ENCODE measurements around the gene CXXC5.

CXXC5 gene

DNA sequence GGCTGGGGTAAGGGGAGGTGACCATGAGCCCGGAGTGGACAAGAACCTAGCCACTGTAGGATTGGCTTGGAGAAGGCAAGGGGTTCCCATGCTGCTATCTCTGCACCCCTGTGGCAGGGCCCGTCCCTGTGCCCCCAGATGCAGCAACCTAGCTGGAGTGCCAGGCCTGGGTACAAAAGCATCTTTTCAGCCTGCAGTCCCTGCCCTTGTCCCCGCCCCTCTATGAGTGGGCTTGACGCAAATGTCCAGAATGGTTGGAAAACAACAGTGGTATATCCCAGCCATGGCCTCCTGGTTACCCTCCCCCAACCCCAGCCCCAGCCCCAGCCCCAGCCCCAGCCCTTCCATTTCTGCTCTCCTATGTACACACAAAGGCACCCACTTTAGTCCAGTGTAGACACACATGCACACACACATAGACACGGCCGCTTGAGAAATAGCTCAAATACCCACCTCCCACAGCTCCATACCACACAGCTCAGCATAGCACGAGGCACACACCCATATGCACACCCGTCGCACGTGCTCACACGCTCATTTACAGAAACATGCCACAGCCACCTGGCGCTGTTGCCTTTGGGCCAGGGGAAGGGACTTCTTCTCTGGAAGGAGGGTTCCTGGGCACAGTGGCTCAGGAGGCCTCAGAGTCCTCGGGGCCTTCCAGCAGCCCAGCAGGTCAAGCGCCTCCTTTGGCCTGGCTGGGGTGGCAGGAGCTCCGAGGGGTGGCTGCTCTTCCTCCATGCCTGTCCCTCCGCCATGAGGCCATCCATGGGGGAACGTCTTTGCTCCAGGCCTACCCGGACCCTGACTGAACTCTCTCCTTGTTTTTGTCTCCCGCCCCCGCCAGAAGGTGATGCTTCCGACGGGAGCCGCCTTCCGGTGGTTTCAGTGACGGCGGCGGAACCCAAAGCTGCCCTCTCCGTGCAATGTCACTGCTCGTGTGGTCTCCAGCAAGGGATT lies 34.1 kb downstream of the CXXC5 start:
- no peak for DNase-seq (ENCODE audit: low spot score)

DNA sequence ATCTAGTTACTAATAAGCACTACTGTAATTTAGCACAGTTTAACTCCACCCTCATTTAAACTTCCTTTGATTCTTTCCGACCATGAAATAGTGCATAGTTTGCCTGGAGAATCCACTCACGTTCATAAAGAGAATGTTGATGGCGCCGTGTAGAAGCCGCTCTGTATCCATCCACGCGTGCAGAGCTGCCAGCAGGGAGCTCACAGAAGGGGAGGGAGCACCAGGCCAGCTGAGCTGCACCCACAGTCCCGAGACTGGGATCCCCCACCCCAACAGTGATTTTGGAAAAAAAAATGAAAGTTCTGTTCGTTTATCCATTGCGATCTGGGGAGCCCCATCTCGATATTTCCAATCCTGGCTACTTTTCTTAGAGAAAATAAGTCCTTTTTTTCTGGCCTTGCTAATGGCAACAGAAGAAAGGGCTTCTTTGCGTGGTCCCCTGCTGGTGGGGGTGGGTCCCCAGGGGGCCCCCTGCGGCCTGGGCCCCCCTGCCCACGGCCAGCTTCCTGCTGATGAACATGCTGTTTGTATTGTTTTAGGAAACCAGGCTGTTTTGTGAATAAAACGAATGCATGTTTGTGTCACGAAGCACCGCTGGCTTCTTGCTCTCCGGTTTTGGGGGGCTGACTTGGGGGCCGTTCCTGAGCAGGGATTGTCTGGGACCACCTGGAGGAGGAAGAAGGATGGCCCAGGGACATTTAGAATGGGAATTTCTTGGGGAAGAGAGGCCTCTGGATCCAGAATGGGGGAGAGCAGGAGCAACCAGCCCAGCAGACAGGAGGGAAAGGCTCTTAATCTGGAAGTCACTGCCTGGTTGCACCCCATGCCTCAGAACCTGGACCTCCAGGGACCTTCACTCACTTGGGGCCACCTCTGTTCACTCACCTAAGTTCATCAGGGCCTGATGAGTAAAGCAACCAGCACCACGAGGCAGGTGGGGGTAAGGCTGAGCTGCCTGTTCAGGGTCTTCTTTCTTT lies 35.4 kb downstream of the CXXC5 start:
- DNase-seq (ENCODE audit: low spot score), result no peak

GRCh38 chr5:139684350-139684880 lies 36.3 kb downstream of the CXXC5 start:
- no peak for DNase-seq (ENCODE audit: low spot score)

GRCh38 chr5:139684881-139685749 lies 37.0 kb downstream of the CXXC5 start:
- DNase-seq (ENCODE audit: low spot score), result peak; percentile 83

DNA sequence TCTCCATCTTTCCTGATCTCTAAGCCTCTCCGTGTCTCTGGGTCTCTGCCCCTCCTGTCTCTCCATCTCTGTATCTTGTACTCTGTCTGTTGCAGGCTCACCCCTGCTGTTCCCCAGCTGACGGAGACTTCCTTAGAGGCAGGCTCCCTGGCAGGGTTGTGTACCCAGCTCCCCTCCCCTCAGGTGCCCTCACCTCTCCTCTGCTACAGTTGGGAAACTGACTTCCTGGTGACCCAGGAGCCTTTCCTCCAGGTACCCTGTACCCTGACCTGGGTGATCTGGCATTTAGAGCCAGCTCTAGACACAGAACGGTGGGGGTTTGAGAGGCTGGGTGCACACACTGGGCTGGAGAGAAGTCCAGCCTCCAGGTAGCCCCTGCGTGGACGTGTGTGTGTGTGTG lies 37.7 kb downstream of the CXXC5 start:
- no peak for DNase-seq (ENCODE audit: low spot score)

DNA sequence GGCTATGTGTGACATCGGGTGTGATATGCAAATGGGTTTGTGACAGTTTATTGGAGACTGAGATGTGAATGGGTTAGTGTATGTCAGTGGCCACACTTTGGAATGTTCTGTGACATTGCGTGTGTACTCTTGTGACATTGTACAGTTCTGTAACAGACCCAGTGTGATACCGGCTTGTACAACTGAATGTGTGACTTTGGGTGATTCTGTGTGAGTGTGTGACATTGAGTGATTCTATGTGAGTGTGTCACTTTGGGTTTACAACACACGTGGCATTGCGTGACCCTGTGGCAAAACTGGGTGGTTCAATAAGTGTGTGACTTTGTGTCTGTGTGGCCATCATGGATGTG lies 38.2 kb downstream of the CXXC5 start:
- no peak for DNase-seq (ENCODE audit: low spot score)

DNA sequence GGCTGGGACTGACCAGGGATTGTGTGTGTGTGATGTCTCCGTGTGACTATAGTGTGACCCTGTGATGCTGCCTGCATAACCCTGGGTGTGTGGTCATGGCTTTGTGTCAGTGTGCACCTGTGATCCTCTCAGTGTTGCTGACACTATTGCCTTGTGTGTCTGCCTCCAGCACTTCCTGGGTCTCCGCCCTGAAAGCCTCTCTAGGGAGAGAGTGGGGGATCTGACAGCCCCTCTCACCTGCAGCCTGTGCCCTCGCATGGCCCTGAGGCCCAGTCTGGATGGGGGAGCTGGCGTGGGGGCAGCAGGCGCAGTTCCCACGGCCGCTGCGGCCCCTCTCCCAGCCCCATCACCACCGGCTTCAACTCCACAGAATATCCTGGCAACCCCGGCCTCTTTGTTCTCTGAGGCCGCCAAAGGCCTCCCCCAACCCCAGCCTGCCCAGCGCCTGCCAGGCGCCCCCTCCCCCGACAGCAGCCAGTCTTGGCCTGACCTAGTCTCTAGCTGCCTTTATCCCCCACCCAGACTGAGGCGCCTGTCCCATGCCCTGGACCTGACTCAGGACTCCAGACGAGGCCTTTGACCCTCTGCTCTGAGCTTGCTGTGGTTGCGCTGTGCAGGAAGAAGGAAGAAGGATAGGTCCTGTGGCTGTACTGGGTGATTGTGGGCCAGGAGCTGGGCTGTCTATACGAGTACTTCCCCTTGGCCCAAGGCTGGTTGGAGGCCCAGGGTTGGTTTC lies 38.7 kb downstream of the CXXC5 start:
- no peak for DNase-seq (ENCODE audit: low spot score)

GRCh38 chr5:139687656-139688055 lies 39.5 kb downstream of the CXXC5 start:
- DNase-seq (ENCODE audit: low spot score), result no peak

GRCh38 chr5:139688088-139688702 lies 40.0 kb downstream of the CXXC5 start:
- no peak for DNase-seq (ENCODE audit: low spot score)

GRCh38 chr5:139688751-139689372 lies 40.7 kb downstream of the CXXC5 start:
- peak; percentile 54 for DNase-seq (ENCODE audit: low spot score)

DNA sequence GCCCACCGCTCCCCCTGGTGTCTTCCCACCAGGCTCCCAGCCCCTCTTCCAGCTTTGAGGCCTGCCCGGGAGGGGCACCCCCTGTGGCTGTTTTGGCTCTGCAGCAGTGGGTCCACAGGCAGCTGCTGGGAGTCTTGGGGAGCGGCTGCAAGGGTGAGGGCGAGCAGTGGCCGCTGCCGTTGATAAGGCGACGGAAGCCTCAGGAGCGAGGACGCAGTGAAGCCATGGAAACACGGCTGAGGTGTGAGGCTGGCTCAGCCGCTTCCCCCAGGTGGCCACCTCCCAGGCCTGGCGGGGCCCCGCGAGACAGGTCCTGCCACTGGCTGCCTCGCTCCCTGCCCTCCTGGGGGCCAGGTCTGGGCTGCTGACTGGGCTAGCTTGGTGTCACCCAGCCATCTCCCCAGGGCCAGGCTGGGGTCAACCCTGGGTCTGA lies 41.5 kb downstream of the CXXC5 start:
- DNase-seq (ENCODE audit: low spot score), result peak; percentile 54

DNA sequence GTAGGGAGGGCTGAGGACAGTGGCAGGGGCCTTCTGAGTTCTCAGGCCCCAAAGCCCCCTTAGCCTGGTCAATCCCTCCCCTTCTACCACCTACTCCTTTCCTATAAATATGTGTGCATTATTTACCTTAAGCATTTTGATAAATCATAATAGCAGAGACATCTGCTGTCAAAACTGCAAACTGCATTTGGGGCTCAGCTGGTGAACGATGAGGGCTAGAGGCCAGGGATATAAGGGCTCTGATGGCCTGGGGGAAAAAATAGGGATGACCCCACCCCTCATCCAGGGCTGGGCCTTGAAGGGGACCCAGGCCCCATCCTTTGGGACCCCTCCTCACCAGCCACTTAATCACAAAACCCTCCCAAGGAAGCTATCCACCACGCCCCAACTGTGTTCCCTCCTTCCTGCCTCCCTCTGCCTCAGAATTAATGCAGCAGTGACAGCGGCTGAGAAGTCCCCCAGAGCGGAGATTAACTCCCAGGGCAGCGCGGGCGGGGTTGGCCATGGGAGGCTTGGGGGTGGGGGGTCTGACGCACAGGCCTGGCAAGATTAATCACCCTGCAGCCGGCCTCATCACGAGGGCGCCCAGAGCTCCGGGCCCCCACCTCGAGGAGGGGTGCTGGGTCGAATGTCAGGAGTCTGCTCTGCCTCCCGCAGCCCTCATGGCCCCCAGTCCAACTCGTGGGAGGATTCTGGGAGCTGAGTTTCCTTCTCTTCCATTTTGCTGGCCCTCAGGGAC lies 42.1 kb downstream of the CXXC5 start:
- DNase-seq (ENCODE audit: low spot score), result peak; percentile 75

DNA sequence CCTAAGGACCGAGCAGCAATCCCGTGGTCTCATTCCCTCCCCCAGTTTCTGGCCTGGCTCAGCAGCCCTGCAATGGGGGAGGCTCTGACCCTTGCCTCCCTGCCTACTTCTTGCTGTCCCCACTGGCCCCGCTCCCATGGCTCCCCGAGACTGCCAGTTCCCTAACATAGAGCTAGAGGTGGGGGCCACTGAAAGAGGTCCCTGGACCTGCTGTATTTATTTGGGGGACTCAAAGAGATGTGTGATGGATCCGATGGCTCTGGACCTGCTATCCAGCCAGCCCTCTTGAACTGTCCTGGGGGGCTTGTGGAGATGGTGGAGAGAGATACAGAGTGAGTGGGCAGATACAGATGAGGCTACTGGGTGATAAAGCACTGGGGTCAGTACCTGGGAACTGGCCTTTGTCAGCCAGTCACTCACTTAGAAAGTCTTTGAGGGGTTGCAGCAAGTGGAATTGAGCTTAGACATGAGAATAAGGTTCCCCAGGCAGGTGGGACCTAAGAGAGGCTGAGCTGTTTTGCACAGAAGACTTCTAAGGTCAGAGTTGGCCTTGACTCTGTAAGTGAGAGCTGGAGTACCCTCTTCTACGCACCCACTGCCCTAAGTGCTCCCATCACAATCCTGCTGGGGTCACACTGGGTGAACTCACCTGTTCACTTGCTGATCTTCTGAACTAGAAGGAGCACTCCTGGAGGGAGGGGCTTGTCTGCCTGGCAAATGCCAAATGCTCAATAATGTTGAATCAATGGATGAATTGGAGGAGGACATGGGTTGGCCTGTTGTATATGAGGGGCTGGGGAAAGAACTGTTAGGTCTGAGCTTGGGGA lies 42.9 kb downstream of the CXXC5 start:
- DNase-seq (ENCODE audit: low spot score), result no peak

DNA sequence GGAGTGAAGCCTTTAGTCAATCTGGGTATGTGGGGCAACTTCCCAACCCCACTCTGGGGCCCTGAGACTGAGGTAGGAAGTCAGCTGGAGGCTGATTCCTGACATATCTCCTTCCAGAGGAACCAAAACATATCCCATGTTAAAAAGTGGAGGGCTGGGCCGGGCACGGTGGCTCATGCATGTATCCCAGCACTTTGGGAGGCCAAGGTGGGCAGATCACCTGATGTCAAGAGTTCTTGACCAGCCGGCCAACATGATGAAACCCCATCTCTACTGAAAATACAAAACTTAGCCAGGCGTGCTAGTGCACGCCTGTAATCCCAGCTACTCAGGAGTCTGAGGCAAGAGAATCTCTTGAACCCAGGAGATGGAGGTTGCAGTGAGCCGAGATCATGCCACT lies 44.0 kb downstream of the CXXC5 start:
- no peak for DNase-seq (ENCODE audit: low spot score)

- DNase-seq (ENCODE audit: low spot score), result peak; percentile 71
Observed at GRCh38 chr5:139692679-139693308, 44.6 kb downstream of the CXXC5 start.

DNA sequence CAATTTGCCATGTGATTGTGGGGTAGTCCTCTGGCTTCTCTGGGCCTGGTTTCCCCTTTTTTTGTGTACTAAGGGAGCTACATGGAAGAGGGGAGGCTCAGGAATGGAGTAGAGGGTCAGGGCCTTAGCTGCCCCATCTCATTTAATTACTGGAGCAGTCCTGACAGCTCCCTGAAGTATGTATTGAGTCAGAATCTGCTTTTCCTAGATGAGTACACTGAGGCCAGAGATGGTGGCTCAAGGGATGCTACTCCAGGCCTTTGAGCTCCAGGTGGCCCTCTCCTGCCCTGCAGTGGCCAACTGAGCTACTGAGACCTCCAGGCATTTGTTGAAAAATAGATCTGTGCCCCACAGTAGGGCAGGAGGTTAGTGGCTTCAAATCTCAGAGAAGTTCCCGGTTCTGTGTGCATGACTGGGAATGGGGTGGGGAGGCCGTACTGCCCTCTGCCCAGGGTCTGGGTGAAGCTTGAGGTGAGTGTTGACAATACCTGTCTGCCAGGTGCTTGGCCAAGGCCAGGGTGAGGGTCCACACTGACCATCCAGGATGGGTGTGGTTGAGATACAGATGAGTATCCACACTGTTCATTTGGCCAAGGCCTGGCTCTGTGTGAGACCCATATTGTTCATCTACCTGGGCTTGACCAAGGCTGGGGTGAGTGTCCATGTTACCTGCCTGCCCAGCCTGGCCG lies 45.7 kb downstream of the CXXC5 start:
- DNase-seq (ENCODE audit: low spot score), result no peak

DNA sequence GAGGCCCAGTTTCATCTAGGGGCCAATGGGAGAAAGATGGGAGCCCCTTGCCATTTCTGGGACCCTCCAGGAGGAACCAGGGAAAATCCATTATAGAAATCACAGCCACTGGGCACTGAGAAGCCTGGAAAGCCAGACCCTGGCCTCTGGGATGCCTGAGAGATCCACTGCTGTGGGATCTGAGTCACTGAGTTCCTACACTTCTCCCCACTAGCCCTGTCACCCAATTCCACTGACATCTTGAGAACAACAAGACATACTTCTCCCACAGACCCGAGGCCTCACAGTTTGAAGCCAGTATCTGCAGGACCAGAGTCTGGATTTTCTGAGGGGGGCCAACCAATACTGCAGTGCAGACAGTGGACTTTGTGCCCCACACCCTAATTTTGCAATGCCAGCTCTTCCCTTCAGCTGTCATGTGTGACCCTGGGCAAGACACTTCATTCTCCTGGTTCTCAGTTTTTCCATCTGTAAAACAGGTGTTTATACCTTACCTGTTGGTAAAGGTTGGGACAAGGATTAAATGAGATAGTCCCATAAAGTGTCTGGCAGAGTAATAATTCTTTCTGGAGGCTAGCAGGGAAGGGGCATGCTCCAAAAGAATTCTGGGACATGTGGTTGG lies 46.5 kb downstream of the CXXC5 start:
- DNase-seq (ENCODE audit: low spot score), result no peak
